Testis (tissue), 2 donors: Measurements from ENCODE around the gene PARL.

Experiments used
- CTCF ChIP-seq, 3 experiments: fragments of 450-650 bp in 2 of 3; fragments of 200-600 bp in 1 of 3; sonication (generic) in 1 of 3; IDR thresholded peaks; one replicate each; pipeline ENCODE4 v1.5.1; 2016 to 2019; ENCODE audit warnings: antibody characterized with exemption in 3 of 3, mild to moderate bottlenecking in 2 of 3, moderate library complexity in 1 of 3
- POLR2A ChIP-seq: fragments of 450-650 bp; IDR thresholded peaks from one replicate; pipeline ENCODE4 v1.6.1; 2017; ENCODE audit warnings: antibody characterized with exemption, mild to moderate bottlenecking, moderate library complexity

- no peak for TF ChIP-seq POLR2A
- TF ChIP-seq CTCF (IDR thresholded peaks at IDR 0.05), result no peak
Observed at GRCh38 chr3:183897606-183898005, 12.9 kb upstream of the PARL start.
